SU-DHL-6 (cell line): Measurements from ENCODE around the gene GOLPH3.

Experiments
- CTCF ChIP-seq: fragments of 200-600 bp; sonication (generic); IDR thresholded peaks from one replicate; pipeline ENCODE4 v1.5.1; 2017; ENCODE audit warnings: antibody characterized with exemption, mild to moderate bottlenecking, low read length, moderate library complexity; ENCODE audit not compliant: insufficient read depth, poor library complexity, severe bottlenecking
- EZH2phosphoT487 ChIP-seq: fragments of 200-600 bp; sonication (generic), shearing (Covaris generic); conservative IDR thresholded peaks from 2 replicates; pipeline ENCODE4 v1.6.1; 2018; ENCODE audit warnings: mild to moderate bottlenecking, antibody characterized with exemption, low read length, moderate library complexity, mixed read lengths

GRCh38 chr5:32197032-32197431 is 22.9 kb upstream of the GOLPH3 start:
- TF ChIP-seq CTCF: no peak
- no peak for TF ChIP-seq EZH2phosphoT487
